ENCODE results near the gene GABRB3. TPM values are rescaled to one million over a fixed set of nuclear protein-coding genes. Genes with fewer than 3 reads are reported as not detected.

The GABRB3 gene
- polyA plus RNA-seq, 3 donors, result 0.34 to 2.1 (median 1.1) TPM

DNA sequence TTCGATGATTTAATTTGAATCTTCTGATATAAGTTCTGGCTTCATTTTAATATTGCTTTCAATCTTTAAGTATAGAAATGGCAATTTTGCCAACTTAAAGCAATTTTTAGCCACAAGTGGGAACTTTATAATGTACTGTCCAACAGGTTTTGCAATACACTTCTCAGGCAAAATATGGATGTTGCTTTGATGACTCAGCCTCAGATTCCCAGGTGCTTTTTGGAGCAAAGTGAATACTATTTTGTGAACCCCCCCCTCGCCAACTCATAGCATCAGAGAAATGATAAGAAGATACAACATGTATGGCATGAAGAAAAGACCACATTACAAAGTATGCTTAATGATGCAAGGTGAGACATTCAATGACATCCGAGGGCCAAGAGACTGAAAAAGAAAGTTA, 158.1 kb downstream of the GABRB3 start:
- WGBS, 3 donors, result 67 to 77% (median 71%) methylated on average over 3 of the region's 3 CpGs
- H3K27ac ChIP-seq (ENCODE audit: low read depth, low read length), result no peak overlapping the region

DNA sequence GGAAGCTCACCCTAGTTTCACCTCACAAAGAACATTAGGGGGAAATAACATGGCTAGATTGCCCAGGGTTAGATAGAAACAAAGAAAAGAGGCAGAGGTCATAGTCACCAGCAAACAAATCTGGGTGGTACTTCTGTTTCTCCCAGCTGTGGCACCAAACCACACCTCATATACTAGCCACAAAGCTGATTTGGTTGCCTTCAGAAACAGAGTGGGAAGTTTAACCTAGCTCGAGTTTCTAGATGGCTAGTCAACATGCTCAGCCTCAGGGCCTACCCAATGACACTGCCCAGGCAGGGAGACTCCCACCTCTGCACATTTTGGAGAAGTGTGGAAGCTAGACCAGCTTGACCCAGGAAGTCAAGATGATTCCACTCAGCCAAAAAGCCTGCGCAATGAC, 174.2 kb downstream of the GABRB3 start:
- 55 to 77% (median 59%) methylated on average over 2 of the region's 2 CpGs for whole genome bisulfite sequencing, 3 donors
- H3K27ac ChIP-seq (ENCODE audit: low read depth, low read length), result no peak overlapping the region

DNA sequence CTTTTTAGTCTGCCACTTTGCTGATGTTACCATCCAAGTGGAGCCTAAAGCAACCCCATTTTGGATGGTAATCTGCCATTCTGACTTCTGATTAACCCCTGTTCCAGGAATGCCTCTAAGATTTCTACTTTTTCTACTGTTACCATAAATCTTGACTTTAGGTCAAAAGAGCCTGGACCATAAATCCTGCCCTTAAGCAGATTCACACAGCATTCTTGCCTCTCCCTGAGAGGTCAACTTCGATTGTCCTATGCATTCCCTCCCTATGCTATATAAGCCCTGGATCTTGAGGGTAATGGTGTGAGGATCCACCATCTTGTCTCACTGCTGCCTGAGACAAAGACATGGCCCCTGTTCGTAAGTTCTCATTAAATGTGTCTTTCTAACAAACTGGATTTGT, 177.3 kb downstream of the GABRB3 start:
- no peak overlapping the region for H3K27ac ChIP-seq (ENCODE audit: low read depth, low read length)
- WGBS, 3 donors, result 40 to 65% (median 47%) methylated on average over 2 of the region's 2 CpGs

DNA sequence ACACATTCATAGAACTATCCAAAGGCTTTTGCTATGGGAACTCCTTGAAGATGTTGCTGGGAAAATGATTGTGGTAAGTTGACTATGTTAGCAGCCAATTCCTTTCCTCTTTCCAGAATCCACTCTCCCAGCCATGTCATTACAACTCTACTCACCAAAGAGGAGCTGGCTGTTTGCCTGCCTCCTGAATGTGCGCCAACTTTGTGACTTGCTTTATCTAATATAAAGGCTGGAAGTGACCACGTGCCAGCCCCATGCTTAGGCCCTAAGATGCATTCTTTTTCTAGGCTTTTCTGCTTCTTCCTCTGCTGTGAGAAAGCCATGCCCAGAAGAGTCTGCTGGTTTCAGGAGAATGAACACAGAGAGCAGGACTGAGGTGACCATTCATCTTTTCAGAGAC, 182.2 kb downstream of the GABRB3 start:
- WGBS, 3 donors, result 61 to 76% (median 75%) methylated on average over 2 of the region's 2 CpGs

DNA sequence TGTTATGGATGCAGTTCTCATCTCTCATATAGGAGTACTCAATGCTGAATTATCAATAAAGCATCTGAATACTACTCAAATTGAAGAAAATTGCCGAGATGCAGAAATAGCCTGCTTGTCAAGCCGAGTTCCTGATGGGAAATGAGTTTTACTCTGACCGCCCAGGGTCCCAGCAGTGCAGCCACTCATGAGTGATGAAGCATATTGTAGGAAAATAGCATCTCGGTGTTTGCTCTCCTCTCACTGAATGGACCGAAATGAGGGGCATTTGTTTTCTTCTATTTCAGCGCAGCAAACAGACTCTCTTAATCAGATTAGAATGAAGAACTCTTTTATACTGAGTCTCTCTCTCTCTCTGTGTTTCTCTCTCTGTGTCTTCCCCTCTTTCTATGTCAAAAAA, 190.0 kb downstream of the GABRB3 start:
- WGBS, 3 donors, result 79 to 87% (median 84%) methylated on average over 6 of the region's 6 CpGs

More for the DNA sequence above, 182.2 kb downstream of the GABRB3 start:
- H3K27ac ChIP-seq (ENCODE audit: low read depth, low read length), result no peak overlapping the region

DNA sequence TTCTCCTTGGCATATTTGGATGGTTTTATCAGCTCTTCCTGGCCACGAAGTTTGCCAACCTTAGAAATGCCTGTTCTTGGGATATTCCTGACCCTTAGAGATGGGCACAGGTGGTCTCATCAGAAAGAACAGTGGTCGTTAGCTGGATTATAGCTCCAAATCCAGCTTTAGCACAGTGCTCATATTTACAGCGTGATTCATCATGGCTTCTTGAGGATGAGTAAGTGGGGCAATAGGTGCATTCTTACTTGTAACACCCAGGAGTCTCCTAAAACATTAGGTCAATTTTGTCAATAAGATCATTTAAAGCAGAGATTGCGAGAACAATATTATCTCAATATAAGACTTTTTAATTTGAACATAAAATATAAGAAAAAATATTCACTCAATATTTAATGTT, 191.9 kb downstream of the GABRB3 start:
- 49 to 62% (median 51%) methylated on average over 4 of the region's 4 CpGs for WGBS, 3 donors
- no peak overlapping the region for H3K27ac ChIP-seq (ENCODE audit: low read depth, low read length)

More for the DNA sequence above, 190.0 kb downstream of the GABRB3 start:
- H3K27ac ChIP-seq (ENCODE audit: low read depth, low read length), result no peak overlapping the region

DNA sequence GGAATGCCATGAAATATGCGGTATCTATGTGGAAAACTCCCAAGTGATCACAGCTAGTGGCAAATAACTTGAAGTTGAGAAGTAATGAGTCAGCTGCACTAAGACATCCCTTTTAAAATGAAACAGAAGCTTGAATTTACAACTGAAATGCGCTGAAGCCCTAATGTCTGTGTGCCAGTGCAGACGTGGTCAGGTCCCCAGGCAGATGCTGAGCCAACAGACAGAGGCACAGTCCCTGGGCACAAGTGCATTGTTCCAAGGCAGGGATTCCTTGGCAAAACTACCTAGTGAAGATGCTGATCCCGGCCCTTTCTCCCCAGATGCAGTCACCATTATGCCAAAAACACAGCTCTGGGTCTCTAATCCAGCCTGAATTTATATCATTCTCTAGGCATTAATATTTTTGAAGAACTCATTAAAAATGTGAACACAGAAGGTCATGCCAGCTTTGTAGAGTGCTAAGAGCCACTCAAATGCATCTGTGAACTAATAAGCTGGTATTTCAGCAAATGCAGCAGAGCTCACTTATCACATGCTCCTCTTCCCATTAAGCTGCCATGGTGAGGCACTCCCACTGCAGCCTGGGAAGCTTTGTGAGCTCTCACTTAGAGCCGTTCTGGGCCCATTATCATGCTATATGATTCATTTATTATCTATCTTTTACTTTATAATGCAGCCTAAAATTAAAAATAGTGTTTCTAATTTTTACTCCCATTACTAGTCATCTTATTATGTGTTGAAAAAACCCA, 200.1 kb downstream of the GABRB3 start:
- WGBS, 3 donors, result 69 to 74% (median 72%) methylated on average over 5 of the region's 5 CpGs
- no peak overlapping the region for H3K27ac ChIP-seq (ENCODE audit: low read depth, low read length)

DNA sequence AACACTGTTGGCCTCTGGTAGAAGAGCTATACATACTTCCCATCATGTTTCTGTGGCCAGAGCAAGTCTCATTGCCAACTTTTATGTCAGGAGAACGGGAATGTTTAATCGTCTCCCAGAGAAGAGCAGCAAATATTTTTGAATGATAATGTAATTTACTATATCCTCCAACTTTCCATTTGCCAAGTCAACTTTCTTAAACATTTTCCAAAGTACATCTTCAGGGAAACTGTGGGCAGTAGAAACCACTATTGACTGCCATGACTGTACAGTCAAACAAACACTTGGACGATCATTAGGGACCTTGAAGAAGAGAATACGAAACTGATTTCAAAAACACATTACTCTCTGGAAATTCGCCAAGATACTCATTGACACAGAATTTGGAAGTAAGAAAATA, 201.5 kb downstream of the GABRB3 start:
- WGBS, 3 donors, result 74 to 81% (median 76%) methylated on average over 5 of the region's 5 CpGs
- no peak overlapping the region for H3K27ac ChIP-seq (ENCODE audit: low read depth, low read length)

DNA sequence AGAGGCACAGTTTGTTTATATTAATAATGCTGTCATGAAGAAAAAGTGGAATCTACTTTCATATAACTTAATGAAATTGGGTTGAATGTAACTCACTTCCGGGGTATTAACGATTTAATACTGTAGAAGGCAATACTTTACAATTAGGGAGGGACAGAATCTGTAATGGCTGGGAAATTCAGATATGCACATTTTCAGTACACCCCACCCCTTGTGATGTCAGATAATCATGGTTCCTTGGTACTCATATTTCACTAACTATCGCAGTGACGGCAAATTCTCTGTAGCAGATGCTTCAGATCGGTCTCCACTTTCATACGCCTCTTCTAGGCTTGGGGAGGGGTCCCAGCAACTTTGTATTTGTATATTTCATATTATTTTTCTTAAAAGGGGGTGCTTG, 207.3 kb downstream of the GABRB3 start:
- H3K27ac ChIP-seq (ENCODE audit: low read depth, low read length), result no peak overlapping the region
- 77 to 92% (median 89%) methylated on average over 6 of the region's 6 CpGs for WGBS, 3 donors

DNA sequence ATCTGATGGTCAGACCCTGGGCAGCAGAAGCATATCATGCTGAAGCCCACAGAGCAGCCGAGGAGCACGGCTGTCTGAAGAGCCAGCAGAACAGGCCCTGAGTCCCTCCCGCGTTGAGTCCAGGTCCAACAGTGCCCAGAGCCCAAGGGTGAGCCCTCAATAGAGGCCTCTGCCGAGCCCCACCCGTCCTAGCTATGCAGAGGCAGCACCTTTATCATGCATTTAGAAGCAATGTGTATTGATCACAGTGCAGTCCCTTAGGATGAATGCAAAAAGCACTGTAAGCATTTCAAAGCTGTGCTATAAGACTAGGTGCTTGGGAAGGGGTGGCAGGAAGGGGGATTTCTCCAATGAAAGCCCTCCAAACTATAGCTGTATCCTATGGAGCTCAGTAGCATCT, 208.5 kb downstream of the GABRB3 start:
- 72 to 76% (median 73%) methylated on average over 6 of the region's 6 CpGs for WGBS, 3 donors
- H3K27ac ChIP-seq (ENCODE audit: low read depth, low read length), result no peak overlapping the region

DNA sequence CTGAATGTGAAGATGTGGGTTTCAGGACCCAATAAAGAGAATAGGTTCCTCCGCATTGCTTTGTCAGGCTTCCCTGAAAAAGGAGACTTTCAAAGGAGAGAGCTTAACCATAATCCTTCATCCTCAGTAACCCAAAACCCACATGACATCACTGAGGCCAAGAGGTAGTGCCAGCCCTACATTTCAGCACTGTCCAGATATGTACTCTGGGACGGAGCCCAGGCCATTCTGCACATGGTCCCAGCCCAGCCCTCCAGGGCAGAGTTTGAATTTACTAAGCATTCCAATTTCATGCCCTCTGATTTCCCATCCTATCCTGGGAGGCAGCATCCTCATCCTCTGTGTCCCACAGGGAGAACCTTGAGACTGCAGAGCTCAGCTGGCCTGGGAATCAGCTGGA, 210.5 kb downstream of the GABRB3 start:
- no peak overlapping the region for H3K27ac ChIP-seq (ENCODE audit: low read depth, low read length)
- 88 to 90% (median 90%) methylated on average over 2 of the region's 2 CpGs for WGBS, 3 donors

DNA sequence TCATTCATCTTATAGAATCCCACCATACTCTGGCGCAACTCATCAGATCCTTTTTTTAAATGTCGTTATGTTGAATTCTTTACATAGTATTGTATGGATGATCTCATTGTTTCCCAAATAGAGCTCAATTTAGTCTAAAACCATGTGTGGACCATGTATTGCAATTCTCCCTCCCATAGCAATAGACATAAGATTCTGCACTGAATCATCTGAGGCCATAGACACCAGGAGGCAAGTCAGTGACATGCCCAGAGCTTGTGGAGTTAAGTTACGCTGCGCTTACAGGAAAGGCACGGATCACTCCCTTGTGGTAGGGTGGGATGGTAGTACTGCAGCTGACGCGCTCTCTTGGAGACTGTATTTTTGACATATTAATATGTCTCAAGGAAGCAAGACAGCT, 211.0 kb downstream of the GABRB3 start:
- 78 to 85% (median 83%) methylated on average over 7 of the region's 7 CpGs for WGBS, 3 donors

DNA sequence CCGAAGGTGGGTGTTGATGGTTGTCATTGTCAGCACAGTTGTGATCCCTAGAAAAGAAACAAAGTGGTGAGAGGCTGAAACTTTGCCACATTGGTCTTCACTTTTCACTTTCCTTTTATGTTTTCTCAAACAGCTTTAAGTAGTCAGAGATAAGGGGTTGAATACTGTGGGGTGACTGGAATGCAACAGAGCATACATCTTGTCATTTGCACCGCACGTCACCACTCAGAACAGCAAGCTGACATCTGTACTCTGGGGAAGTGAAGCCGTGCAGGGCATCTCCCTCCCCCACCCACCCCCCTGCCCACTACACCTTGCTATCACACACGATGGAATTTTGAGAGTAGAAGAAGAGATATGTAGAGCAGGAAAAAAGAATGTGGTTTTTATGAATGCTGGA, 211.7 kb downstream of the GABRB3 start:
- no peak overlapping the region for H3K27ac ChIP-seq (ENCODE audit: low read depth, low read length)
- 44 to 61% (median 45%) methylated on average over 5 of the region's 5 CpGs for WGBS, 3 donors

More for the DNA sequence above, 211.0 kb downstream of the GABRB3 start:
- H3K27ac ChIP-seq (ENCODE audit: low read depth, low read length), result no peak overlapping the region

DNA sequence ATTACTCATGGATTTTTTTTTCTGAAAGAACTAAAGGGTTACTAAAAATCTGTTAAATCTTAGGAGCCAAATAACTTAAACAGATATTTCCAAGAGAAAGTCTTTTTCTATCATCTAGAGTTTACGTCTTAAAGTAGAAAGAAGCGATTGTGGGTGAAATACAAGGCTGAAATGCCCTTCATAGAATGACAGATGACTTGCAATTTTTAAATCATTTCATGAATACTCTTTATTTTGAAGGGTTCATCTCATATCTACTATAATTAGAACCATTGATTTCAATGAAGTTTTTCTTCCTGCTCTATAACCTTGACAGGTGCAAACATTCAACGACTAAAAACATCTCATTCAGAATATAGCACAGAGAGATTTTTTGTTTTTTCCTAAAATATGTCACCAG, 217.0 kb downstream of the GABRB3 start:
- 73 to 87% (median 87%) methylated on average over 3 of the region's 3 CpGs for WGBS, 3 donors
- no peak overlapping the region for H3K27ac ChIP-seq (ENCODE audit: low read depth, low read length)

DNA sequence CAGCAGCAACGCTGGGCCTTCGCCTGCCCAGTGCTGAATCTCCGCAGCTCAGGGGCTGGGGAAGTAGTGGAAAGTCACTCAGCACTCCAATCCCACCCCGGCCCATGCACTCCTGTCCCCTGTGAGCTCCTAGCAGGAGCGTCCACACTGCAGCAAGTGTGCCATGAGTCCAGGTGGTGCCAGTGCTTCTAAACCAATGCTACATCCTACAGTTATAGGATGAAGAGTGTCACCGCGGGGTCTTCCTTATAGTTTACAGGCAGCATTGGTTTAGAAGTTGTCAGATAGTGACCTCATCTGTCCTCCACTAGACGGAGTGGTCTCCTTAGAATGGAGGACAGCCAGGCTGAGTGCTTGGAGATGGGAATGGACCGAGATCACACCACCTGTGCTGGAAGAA, 221.4 kb downstream of the GABRB3 start:
- no peak overlapping the region for H3K27ac ChIP-seq (ENCODE audit: low read depth, low read length)
- WGBS, 3 donors, result 84 to 91% (median 89%) methylated on average over 9 of the region's 9 CpGs

DNA sequence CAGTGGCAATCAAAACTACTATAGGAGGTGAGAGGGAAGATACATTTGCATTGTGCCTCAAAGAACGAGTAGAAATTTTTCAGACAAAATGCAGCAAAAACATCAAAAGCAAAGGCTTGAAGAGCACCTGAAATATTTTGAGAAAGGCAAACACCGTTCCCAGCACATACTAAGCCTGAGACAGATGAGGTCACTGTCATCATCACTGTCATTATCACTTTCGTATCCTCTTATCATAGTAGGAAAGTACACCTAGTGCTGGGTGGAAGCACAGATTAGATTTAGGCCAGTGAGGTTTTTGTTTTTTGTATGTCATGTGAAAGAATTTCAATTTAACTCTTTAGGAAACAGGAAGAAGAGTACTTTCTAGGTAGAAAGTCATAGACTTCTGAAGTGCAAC, 222.0 kb downstream of the GABRB3 start:
- H3K27ac ChIP-seq (ENCODE audit: low read depth, low read length), result no peak overlapping the region
- WGBS, 3 donors, result 62 to 79% (median 73%) methylated on average over 3 of the region's 3 CpGs

DNA sequence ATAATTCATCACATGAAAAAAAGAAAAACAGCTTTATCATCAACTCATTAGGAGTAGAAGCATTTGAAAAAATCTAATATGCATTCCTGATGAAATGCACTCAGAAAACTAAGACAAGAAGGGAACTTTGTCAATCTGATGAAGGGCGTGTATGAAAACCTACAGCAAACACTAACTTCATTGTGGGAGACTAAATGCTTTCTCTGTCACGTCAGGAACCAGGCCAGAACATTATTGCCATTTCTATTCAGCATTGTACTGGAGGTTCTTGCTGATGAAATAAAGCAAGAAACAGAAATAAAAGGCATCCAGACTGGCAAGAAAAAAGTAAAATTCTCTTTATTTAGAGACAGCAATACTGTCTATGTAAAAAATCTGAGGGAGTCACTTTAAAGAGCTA, 235.2 kb downstream of the GABRB3 start:
- WGBS, 3 donors, result 44 to 72% (median 67%) methylated on average over 2 of the region's 2 CpGs
- no peak overlapping the region for H3K27ac ChIP-seq (ENCODE audit: low read depth, low read length)

DNA sequence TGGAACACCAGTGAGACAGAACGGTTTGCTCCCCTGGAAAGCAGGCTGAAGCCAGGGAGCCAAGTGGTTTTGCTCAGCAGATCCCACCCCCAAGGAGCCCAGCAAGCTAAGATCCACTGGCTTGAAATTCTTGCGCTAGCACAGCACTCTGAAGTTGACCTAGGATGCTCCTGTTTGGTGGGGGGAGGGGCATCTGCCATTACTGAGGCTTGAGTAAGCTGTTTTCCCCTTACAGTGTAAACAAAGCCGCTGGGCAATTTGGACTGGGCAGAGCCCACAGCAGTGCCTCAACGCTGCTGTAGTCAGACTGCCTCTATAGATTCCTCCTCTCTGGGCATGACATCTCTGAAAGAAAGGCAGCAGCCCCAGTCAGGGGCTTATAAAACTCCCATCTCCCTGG, 241.4 kb downstream of the GABRB3 start:
- WGBS, 3 donors, result 62 to 70% (median 67%) methylated on average over 4 of the region's 4 CpGs
- no peak overlapping the region for H3K27ac ChIP-seq (ENCODE audit: low read depth, low read length)

DNA sequence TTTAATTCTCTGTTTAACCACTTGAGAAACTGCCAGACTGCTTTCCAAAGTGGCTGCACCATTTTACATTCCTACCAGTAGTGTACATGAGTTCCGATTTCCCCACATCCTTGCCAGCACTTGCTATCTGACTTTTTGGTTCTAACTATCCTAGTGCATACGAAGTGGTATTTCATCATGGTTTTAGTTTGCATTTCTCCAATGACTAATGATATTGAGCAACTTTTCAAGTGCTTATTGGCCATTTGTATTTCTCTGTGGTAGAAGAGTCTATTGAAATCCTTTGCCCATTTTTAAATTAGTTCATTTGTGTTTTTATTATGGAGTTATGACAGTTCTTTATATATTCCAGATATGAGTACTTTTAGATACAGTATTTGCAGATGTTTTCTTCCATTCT, 247.8 kb downstream of the GABRB3 start:
- no peak overlapping the region for H3K27ac ChIP-seq (ENCODE audit: low read depth, low read length)
- 77 to 86% (median 86%) methylated on average over 2 of the region's 2 CpGs for WGBS, 3 donors

DNA sequence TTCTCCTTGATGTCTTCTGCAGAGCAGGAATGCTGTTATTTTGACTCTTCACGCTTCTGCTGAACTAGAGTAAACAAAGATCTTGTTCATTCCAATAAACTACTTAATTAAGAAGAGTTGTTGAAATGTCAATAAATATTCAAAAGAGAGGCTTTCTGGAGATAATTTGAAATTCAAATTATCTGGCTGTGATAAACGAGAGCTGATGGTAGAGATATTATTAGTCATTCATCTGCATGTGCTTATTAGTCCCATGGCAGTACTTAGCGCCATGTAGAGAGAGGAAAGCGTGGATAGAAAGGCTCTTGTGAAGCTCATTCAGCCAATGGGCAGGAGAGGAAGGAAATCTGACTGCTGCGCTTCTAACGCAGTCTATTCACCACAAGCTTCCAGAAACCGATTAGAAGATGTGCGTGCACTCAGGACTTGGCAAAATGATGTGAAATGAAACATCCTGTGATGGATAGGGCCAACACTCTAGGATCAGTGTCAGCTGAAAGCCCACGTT, 251.1 kb downstream of the GABRB3 start:
- H3K27ac ChIP-seq (ENCODE audit: low read depth, low read length), result no peak overlapping the region
- 71 to 76% (median 74%) methylated on average over 9 of the region's 9 CpGs for WGBS, 3 donors

Measured in adipose tissue (tissue), 3 donors.